ENCODE measurements around the gene KIZ.
"Not testable (repeated sequence)": the region's sequence is repeated elsewhere in the genome, so short reads cannot be mapped to it uniquely, and the experiment has no call there.

Gene KIZ

GRCh38 chr20:21161926-21162325 is 36.0 kb downstream of the KIZ start:
- TF ChIP-seq CTCF (IDR thresholded peaks at IDR 0.05; ENCODE audit: borderline replicate concordance, insufficient read depth, low read depth, low read length) = no peak
- H3K4me3 ChIP-seq (ENCODE audit: low read depth, low read length) = no peak overlapping the region

- H3K4me3 ChIP-seq (ENCODE audit: low read depth, low read length) = no peak overlapping the region
- TF ChIP-seq CTCF (IDR thresholded peaks at IDR 0.05; ENCODE audit: borderline replicate concordance, insufficient read depth, low read depth, low read length) = no peak
Measured at GRCh38 chr20:21162631-21163030, 36.7 kb downstream of the KIZ start.

- TF ChIP-seq CTCF (IDR thresholded peaks at IDR 0.05; ENCODE audit: borderline replicate concordance, insufficient read depth, low read depth, low read length) = no peak
- H3K4me3 ChIP-seq (ENCODE audit: low read depth, low read length) = no peak overlapping the region
Measured at GRCh38 chr20:21166801-21167200, 40.9 kb downstream of the KIZ start.

GRCh38 chr20:21167261-21167660 is 41.4 kb downstream of the KIZ start:
- H3K4me3 ChIP-seq (ENCODE audit: low read depth, low read length) = no peak overlapping the region
- TF ChIP-seq CTCF (IDR thresholded peaks at IDR 0.05; ENCODE audit: borderline replicate concordance, insufficient read depth, low read depth, low read length) = no peak

DNA sequence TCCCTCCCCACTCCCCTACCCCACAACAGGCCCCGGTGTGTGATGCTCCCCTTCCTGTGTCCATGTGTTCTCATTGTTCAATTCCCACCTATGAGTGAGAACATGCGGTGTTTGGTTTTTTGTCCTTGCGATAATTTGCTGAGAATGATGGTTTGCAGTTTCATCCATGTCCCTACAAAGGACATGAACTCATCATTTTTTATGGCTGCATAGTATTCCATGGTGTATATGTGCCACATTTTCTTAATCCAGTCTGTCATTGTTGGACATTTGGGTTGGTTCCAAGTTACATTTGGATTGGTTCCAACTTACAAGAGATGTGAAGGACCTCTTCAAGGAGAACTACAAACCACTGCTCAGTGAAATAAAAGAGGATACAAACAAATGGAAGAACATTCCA is 42.2 kb downstream of the KIZ start:
- H3K4me3 ChIP-seq (ENCODE audit: low read depth, low read length) = not testable (repeated sequence)

- H3K4me3 ChIP-seq (ENCODE audit: low read depth, low read length) = no peak overlapping the region
- no peak for TF ChIP-seq CTCF (IDR thresholded peaks at IDR 0.05; ENCODE audit: borderline replicate concordance, insufficient read depth, low read depth, low read length)
Measured at GRCh38 chr20:21172626-21173025, 46.7 kb downstream of the KIZ start.

GRCh38 chr20:21173485-21173884 is 47.6 kb downstream of the KIZ start:
- no peak for TF ChIP-seq CTCF (IDR thresholded peaks at IDR 0.05; ENCODE audit: borderline replicate concordance, insufficient read depth, low read depth, low read length)
- H3K4me3 ChIP-seq (ENCODE audit: low read depth, low read length) = no peak overlapping the region

All from GM12875 (cell line).